Ishikawa (cell line): ENCODE results near the gene TTF1.

Experiments used
- CEBPB ChIP-seq: IDR thresholded peaks from 2 replicates; pipeline ENCODE4 v1.6.1; 2012
- CREB1 ChIP-seq: IDR thresholded peaks from 2 replicates; pipeline ENCODE4 v1.6.1; 2012; ENCODE audit warnings: low read depth
- EGR1 ChIP-seq: IDR thresholded peaks from 2 replicates; pipeline ENCODE4 v1.6.1; 2012
- EP300 ChIP-seq: IDR thresholded peaks from 2 replicates; pipeline ENCODE4 v1.6.1; 2012; ENCODE audit warnings: borderline replicate concordance
- FOXM1 ChIP-seq: IDR thresholded peaks from 2 replicates; pipeline ENCODE4 v1.6.1; 2012; ENCODE audit warnings: low read depth, borderline replicate concordance
- NFIC ChIP-seq: IDR thresholded peaks from 2 replicates; pipeline ENCODE4 v1.6.1; 2012
- RAD21 ChIP-seq: IDR thresholded peaks from 2 replicates; pipeline ENCODE4 v1.6.1; 2012; ENCODE audit warnings: low read depth
- TAF1 ChIP-seq: IDR thresholded peaks from 2 replicates; pipeline ENCODE4 v1.6.1; 2012; ENCODE audit warnings: low read depth, mild to moderate bottlenecking
- TCF12 ChIP-seq: IDR thresholded peaks from 2 replicates; pipeline ENCODE4 v1.6.1; 2012; ENCODE audit warnings: low read depth
- TEAD4 ChIP-seq: IDR thresholded peaks from 2 replicates; pipeline ENCODE4 v1.6.1; 2012
- YY1 ChIP-seq: IDR thresholded peaks from 2 replicates; pipeline ENCODE4 v1.6.1; 2012; ENCODE audit warnings: low read depth
- ZBTB7A ChIP-seq: IDR thresholded peaks from 2 replicates; pipeline ENCODE4 v1.6.1; 2012; ENCODE audit warnings: low read depth
- TF ChIP-seq, protein P1 (sequence below): IDR thresholded peaks from 2 replicates; pipeline ENCODE4 v1.6.1; 2012
- TF ChIP-seq, protein P2 (sequence below): IDR thresholded peaks from 2 replicates; pipeline ENCODE4 v1.6.1; 2012; ENCODE audit warnings: low read depth, mild to moderate bottlenecking
- TF ChIP-seq, protein P3 (sequence below): IDR thresholded peaks from 2 replicates; pipeline ENCODE4 v1.6.1; 2012

Gene TTF1

DNA sequence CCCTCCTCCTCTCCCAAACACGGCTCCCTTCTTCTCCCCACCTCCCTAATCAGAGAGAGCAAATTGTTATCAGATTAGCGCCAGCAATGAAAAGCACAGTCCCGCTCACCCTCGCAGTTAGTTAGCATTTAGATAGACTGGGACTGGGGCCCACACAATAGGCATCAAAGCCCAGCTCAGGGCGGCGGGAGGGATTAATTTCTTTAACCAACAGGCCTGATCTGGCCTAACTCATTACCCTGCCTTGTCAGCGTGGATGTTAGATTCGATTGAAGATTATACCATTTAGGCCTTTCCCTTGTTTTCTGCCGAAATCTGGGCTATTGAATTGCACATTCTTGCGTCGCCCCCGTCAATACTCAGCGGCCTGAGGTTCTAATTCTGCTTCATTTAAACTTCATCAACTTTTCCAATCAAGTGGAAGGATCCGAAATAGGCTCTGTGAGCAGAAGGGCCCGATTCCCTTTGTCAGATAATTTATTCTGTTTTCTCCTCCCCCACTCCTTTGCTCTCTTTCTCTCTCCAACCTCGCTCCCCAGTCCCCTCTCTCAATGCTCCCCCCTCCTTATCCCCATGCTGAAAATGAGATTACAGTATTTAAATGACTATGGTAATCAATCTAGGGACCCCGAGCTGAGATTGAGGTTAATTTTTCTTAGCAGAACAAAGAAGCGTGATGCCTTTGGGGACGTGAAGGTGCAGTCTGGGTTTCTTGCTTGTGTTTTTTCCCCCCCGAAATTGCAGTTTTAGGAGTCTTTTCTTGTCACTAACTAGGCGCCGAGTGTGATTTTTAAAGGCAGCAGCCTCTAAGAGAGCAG, 18.4 kb upstream of the TTF1 start:
- TF ChIP-seq TAF1 (no peak), NFIC (no peak), EP300 (no peak), YY1 (no peak), CREB1 (no peak), RAD21 (no peak), CEBPB (no peak), TCF12 (no peak), TEAD4 (no peak), ZBTB7A (no peak), FOXM1 (no peak), EGR1 (no peak)
- TF ChIP-seq, protein P1, sequence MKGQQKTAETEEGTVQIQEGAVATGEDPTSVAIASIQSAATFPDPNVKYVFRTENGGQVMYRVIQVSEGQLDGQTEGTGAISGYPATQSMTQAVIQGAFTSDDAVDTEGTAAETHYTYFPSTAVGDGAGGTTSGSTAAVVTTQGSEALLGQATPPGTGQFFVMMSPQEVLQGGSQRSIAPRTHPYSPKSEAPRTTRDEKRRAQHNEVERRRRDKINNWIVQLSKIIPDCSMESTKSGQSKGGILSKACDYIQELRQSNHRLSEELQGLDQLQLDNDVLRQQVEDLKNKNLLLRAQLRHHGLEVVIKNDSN: no peak
- TF ChIP-seq, protein P2, sequence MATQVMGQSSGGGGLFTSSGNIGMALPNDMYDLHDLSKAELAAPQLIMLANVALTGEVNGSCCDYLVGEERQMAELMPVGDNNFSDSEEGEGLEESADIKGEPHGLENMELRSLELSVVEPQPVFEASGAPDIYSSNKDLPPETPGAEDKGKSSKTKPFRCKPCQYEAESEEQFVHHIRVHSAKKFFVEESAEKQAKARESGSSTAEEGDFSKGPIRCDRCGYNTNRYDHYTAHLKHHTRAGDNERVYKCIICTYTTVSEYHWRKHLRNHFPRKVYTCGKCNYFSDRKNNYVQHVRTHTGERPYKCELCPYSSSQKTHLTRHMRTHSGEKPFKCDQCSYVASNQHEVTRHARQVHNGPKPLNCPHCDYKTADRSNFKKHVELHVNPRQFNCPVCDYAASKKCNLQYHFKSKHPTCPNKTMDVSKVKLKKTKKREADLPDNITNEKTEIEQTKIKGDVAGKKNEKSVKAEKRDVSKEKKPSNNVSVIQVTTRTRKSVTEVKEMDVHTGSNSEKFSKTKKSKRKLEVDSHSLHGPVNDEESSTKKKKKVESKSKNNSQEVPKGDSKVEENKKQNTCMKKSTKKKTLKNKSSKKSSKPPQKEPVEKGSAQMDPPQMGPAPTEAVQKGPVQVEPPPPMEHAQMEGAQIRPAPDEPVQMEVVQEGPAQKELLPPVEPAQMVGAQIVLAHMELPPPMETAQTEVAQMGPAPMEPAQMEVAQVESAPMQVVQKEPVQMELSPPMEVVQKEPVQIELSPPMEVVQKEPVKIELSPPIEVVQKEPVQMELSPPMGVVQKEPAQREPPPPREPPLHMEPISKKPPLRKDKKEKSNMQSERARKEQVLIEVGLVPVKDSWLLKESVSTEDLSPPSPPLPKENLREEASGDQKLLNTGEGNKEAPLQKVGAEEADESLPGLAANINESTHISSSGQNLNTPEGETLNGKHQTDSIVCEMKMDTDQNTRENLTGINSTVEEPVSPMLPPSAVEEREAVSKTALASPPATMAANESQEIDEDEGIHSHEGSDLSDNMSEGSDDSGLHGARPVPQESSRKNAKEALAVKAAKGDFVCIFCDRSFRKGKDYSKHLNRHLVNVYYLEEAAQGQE: no peak
- TF ChIP-seq, protein P3, sequence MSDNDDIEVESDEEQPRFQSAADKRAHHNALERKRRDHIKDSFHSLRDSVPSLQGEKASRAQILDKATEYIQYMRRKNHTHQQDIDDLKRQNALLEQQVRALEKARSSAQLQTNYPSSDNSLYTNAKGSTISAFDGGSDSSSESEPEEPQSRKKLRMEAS: no peak

DNA sequence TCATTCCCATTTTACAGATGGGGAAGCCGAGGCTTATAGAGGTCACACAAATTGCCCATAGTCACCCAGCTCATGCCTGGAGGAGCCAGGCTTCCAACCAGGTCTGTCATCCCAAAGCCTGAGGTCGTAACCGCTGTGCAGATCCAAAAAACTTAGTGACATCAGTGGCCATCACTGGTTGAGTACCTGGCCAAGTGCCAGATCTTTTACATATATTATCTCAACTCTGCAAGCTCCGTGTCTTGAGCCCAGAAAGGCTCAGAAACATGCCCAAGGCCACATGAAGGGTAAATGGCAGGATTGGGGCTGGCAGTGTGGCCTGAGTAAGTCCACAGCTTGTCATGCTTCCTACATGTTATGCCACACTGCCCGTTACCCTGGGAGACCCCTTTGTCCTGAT, 16.9 kb upstream of the TTF1 start:
- no peak for TF ChIP-seq FOXM1

DNA sequence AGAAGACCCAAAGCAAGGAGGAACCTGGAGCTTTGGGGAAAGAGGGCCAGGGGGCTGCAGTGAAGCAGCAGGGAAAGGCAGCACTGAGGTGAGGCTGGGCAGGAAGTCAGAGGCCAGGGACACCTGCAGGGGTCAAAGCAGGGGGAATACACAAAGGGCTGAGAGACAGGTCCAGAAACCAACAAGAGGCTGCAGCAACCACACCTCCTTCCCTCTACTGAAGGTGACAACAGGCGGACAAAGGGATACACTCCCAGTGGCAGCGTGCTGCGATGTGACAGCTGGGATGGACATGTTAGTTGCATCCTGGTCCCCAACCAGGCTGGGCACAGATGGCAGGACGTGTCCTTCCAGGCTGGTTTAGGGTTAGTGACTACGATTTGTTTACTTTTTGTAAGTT, 15.9 kb upstream of the TTF1 start:
- TF ChIP-seq EGR1: no peak
- TF ChIP-seq, protein P3: no peak
- TF ChIP-seq, protein P2: no peak
- TF ChIP-seq ZBTB7A: no peak
- TF ChIP-seq CREB1: no peak
- no peak for TF ChIP-seq CEBPB
- TF ChIP-seq TCF12: no peak
- no peak for TF ChIP-seq YY1
- no peak for TF ChIP-seq TEAD4
- no peak for TF ChIP-seq RAD21
- TF ChIP-seq, protein P1: no peak
- TF ChIP-seq EP300: no peak
- no peak for TF ChIP-seq TAF1

DNA sequence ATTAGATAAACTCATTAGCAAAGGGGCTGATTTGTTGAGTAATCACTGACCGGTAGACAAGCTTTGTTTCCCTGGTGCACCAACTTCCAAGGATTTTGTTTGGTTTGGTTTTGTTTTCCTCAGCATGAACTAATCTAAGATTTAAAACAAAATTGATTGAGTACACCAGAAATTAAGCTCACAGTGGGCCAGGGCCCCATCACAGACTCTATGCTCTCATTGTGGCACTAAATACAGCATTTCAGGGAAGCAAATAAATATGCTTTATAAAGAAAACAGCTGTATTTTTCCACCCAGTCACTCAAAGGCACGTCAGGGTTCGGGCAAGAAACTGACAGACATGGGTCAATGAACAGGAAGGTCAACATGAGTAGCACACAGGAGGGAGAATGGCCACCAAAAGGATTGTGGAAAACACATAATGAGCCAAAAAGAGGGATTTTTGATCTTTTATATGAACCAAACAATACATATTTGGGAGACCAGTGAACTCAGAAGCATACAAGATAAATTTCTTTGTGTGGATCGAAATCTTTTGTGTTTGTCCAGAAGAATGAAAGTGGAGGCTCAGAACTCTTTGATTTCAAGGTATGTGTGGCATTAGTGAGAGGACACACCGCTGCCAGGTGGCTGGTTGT, 12.2 kb upstream of the TTF1 start:
- TF ChIP-seq EP300 (no peak), EGR1 (no peak), TAF1 (no peak), TEAD4 (no peak), ZBTB7A (no peak), RAD21 (no peak)

DNA sequence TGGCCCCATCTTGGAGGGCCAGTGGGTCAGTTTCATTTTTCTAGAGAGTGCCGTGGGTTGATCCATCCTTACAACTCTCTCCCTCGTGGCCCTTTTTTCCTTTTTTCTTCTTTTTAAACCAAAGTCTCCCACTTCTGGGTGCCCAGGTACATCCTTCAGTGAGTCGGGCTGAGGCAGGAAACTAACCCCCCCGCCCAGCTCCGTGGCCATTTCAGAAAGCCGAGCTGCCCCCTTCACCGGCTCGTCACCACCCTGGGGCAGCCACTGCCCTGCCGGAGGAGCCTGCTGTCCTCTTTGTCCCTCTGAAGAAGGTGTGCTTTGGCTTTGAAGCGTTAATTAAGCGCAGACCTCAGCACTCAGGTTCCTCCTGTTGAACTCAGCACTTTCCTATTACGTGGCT, 8.5 kb upstream of the TTF1 start:
- TF ChIP-seq TEAD4 (no peak), TAF1 (no peak), EP300 (no peak), ZBTB7A (no peak), TCF12 (no peak), CREB1 (no peak), YY1 (no peak), CEBPB (no peak), EGR1 (no peak), RAD21 (no peak)
- TF ChIP-seq, protein P1: no peak
- TF ChIP-seq, protein P2: no peak
